HG03439 (cell line): ENCODE data around the gene FZD7.

ENCODE experiments used
- ATAC-seq: cut with Tn5 transposase; IDR thresholded peaks from one replicate; pipeline ENCODE4 v1.9.1; 2021; ENCODE audit warnings: mild to moderate bottlenecking, moderate library complexity; ENCODE audit not compliant: unreplicated experiment

Gene FZD7

DNA sequence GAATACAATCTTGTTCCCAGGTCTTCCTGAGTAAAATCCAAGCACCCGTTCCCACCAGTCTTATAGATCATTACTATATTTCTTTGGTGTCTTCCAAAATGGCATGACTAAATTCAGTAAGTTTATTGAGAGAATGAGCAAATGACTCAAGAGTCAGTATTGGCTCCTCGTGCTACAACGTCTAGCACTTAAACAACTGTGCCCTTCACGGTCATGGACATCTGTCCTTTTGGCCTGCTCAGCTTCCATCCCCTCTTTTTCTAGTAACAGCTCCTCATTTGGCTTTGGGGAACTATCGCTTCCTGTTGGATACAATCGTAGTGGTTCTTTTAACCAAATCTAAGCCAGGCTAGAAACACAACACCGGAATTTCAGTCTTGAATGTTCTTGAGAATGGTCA, 24.1 kb upstream of the FZD7 start:
- no peak for ATAC-seq

DNA sequence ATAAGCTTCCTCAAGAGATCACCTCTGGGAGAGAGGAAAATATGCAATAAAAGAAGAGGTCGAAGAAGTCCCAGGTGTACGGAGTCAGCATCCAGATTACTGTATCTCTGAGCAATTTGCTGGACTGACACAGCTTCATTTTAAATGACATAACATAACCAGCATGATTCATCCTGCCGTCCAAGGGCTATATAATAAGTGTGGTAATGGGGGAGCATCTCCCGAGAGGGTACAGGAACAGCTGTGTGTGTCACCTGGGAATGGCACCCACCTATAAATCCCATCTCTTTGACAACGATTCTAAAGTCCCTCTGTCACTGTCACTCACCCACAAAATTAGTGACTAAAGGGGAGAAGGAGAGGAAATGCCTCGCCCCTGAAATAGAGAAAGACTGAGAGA, 19.3 kb upstream of the FZD7 start:
- ATAC-seq: no peak

DNA sequence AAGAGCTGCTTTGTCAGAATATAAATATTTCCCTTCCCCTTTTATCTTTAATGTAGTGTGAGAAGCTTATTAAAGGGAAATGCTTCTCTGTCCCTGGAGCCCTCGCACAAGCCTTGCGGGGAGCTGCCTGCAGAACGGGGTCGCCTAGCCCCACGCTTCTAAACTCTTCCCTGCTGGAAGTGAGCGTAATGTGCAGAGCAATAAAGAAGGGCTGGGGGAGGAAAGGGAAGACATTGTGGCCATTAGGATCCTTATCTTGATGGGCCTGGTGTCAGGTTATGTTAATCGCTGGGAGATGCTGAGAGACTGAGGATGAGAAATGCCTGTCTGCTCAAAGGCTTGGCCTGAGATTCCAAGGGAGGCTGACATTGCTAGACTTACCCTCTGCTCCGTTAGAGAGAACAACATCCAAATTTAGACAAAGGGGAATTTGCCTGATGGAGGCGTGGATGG, 18.9 kb upstream of the FZD7 start:
- no peak for ATAC-seq

GRCh38 chr2:202015471-202015870, 18.2 kb upstream of the FZD7 start:
- no peak for ATAC-seq

DNA sequence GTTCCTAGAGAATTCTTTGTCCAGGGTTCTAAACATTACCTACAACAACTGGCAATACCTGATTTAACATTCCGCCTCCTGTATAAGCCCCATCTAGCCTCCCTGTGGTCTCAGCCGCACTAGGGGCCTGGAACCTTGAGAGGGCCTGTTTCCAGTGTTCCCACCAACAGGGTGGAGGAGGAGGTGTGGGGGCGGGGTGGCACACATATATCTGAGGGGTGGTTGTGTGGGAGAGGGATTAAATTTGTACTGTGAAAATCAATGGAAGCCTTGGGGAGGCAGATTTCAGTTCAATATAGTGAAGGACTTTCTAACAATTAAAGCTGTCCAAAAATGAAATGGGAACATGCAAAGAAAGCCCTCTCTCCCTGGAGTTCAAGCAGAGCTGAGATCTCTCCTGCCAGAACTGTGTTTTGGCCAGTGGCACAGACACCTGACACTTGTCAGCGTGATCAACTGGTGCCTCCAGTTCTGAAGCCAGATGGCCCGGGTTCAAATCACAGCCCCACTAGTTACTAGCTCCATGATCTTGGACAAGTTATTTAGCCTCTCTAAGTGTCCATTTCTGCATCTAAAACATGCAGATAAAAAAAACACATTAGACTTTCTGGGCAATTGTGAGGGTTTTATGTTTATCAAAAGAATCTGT, 17.0 kb upstream of the FZD7 start:
- ATAC-seq: no peak

- ATAC-seq: no peak
Observed at GRCh38 chr2:202017940-202018339, 15.7 kb upstream of the FZD7 start.

DNA sequence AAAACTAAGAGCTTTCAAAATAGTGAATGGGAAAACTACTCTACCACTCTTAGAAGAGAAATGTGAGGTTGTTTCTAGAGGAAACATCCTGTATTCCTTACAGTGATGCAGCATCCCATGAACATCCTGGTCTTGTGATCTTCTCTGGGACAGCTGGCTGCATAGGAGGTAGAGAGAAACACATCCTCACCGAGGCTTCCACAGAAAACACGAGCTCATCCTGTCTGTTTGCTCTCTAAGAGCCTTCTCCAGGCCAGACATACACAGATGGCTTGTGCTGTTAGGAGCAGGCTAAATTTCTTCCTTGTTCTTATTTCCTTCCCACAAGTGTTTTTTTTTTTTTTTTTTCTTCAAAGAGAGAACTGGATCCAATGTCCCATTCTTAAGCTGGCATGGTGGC, 14.7 kb upstream of the FZD7 start:
- no peak for ATAC-seq

DNA sequence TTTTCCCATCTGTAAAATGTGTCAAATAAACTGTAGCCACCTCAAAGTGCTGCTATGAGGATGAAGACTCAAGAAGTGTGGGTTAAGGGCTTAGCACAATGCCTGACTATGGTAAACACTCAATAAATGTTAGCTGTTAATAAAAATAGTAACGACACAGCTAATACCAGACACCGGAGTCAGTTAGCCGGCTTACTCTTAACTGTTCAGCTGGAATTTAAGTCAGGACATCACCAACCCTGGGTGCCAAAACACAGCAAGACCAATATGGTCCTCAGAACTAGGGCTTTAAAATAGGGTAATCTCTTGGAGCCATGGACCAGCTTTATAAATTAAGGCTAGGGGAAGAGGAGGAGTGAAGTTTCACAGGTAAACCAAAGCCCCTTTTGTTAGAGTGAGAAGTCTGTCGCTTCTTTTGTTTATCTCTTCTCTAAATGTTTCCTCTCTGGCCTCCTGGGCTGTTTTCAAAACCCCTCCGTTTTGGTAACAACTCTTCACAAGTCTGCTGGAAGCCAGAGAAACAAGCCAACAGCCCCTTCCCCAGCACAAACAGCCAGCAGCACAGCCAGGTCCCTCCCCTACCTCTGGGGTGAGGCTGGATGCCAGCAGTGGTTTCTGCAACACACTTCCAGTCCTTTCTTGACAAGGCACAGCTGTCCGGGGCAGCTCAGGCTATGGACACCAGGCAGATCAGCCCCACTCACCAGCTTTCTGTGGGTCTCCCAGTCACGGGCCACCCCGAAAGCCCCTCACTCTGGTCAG, 13.8 kb upstream of the FZD7 start:
- no peak for ATAC-seq

DNA sequence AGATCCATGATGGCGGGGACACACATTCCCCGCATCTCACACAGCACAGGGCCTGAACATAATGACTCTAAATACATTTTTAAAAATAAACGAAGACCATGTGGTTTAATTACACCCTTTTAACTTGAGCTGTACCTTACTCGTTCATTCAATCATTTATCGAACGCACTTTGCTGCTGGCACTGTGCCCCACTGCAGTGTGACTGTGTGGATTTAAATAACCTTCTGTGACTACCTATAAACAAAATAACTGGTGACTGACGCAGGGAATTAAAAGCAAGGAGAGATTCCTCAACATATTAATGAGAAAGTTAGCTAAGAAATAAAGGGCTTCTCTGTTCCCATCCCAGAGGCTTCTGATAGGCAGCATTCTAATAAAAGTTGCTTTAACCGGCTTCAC, 10.9 kb upstream of the FZD7 start:
- ATAC-seq: no peak

GRCh38 chr2:202023198-202023903, 10.3 kb upstream of the FZD7 start:
- ATAC-seq: no peak

DNA sequence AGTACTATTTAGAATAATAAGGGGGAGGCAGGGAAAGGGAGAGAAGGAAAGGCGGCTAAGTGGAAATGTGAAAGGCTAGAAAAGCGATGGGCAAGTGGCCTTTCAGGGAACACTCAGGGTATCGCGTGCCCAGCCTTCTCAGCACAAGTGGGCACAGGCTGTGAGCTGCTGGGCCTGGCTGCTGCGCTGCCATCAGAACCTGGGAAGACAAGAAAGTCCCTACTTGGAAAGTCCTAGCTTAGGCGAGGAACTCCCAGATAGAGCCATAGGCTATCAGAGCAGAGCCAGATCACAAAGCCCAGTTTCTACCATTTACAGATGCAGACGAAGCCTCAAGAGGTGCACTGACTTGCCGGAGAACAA, 9.8 kb upstream of the FZD7 start:
- ATAC-seq: no peak

DNA sequence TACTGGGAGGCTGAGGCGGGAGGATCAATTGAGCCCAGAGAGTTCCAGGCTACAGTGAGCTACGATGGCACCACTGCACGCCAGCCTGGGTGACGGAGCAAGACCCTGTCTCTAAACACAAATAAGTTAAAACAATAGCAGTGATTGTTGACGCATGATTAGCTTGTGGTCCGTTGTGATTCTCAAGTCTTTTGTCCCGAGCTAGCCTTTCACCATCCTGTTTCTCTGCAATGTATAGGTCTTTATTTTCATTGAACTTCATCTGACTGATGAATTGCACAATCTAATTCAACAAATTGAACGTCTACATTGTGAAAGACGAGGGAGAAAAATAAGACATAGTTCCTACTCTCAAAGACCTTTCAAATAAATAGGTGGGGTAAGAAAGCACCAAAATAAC, 8.8 kb upstream of the FZD7 start:
- ATAC-seq: no peak

GRCh38 chr2:202025816-202026215, 7.8 kb upstream of the FZD7 start:
- ATAC-seq: no peak

- no peak for ATAC-seq
Observed at GRCh38 chr2:202026507-202026906, 7.1 kb upstream of the FZD7 start.

DNA sequence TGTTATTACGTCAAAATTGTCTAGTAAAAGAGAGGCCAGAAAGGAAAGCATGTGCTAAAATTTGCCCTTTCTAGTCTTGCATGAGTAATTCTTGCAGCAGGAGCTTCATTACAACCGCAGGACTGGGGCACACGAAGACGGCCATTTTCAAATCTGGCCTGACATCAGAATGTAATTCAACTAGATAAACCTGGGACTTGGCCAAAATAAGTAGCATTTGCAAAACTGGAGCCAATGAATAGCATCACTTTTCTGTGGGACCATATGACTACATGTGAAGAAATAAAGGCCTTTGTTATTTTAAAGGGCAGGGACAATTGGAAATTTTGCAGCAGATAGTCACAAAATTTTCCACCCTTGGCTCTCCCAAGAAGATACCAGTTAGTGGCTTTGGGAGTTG, 3.0 kb upstream of the FZD7 start:
- ATAC-seq: no peak

GRCh38 chr2:202031246-202031951, 2.3 kb upstream of the FZD7 start:
- ATAC-seq: no peak

GRCh38 chr2:202032846-202033316, 774 bp upstream of the FZD7 start:
- peak; percentile 10 for ATAC-seq

DNA sequence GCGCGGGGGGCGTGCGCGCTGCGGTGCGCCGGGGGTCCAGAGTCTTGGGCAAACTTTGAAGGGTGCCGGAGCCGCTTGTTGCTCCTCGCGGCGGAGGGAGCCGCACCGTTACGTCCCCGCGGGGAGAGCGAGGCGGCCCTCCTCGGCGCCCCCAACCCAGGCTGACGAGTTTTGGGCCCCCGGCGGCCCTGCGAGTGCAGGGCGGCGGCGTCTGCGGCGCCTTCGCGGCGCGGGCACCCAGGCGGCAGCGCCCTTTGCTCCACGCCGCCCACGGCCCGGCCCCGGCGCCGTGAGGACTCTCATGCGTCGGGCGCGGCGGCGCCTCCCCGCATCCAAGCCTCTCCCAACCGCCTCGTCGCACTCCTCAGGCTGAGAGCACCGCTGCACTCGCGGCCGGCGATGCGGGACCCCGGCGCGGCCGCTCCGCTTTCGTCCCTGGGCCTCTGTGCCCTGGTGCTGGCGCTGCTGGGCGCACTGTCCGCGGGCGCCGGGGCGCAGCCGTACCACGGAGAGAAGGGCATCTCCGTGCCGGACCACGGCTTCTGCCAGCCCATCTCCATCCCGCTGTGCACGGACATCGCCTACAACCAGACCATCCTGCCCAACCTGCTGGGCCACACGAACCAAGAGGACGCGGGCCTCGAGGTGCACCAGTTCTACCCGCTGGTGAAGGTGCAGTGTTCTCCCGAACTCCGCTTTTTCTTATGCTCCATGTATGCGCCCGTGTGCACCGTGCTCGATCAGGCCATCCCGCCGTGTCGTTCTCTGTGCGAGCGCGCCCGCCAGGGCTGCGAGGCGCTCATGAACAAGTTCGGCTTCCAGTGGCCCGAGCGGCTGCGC, 814 bp downstream of the FZD7 start:
- ATAC-seq: peak; percentile 15

DNA sequence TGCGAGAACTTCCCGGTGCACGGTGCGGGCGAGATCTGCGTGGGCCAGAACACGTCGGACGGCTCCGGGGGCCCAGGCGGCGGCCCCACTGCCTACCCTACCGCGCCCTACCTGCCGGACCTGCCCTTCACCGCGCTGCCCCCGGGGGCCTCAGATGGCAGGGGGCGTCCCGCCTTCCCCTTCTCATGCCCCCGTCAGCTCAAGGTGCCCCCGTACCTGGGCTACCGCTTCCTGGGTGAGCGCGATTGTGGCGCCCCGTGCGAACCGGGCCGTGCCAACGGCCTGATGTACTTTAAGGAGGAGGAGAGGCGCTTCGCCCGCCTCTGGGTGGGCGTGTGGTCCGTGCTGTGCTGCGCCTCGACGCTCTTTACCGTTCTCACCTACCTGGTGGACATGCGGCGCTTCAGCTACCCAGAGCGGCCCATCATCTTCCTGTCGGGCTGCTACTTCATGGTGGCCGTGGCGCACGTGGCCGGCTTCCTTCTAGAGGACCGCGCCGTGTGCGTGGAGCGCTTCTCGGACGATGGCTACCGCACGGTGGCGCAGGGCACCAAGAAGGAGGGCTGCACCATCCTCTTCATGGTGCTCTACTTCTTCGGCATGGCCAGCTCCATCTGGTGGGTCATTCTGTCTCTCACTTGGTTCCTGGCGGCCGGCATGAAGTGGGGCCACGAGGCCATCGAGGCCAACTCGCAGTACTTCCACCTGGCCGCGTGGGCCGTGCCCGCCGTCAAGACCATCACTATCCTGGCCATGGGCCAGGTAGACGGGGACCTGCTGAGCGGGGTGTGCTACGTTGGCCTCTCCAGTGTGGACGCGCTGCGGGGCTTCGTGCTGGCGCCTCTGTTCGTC, 1.7 kb downstream of the FZD7 start:
- ATAC-seq: no peak
